Ishikawa (cell line): ENCODE data around the gene CLTRN.

ENCODE experiments used
- CEBPB ChIP-seq: IDR thresholded peaks from 2 replicates; pipeline ENCODE4 v1.6.1; 2012
- CREB1 ChIP-seq: IDR thresholded peaks from 2 replicates; pipeline ENCODE4 v1.6.1; 2012; ENCODE audit warnings: low read depth
- EGR1 ChIP-seq: IDR thresholded peaks from 2 replicates; pipeline ENCODE4 v1.6.1; 2012
- EP300 ChIP-seq: IDR thresholded peaks from 2 replicates; pipeline ENCODE4 v1.6.1; 2012; ENCODE audit warnings: borderline replicate concordance
- FOXM1 ChIP-seq: IDR thresholded peaks from 2 replicates; pipeline ENCODE4 v1.6.1; 2012; ENCODE audit warnings: low read depth, borderline replicate concordance
- MAX ChIP-seq: IDR thresholded peaks from 2 replicates; pipeline ENCODE4 v1.6.1; 2012
- NFIC ChIP-seq: IDR thresholded peaks from 2 replicates; pipeline ENCODE4 v1.6.1; 2012
- RAD21 ChIP-seq: IDR thresholded peaks from 2 replicates; pipeline ENCODE4 v1.6.1; 2012; ENCODE audit warnings: low read depth
- TAF1 ChIP-seq: IDR thresholded peaks from 2 replicates; pipeline ENCODE4 v1.6.1; 2012; ENCODE audit warnings: low read depth, mild to moderate bottlenecking
- TCF12 ChIP-seq: IDR thresholded peaks from 2 replicates; pipeline ENCODE4 v1.6.1; 2012; ENCODE audit warnings: low read depth
- TEAD4 ChIP-seq: IDR thresholded peaks from 2 replicates; pipeline ENCODE4 v1.6.1; 2012
- USF1 ChIP-seq: IDR thresholded peaks from 2 replicates; pipeline ENCODE4 v1.6.1; 2012
- YY1 ChIP-seq: IDR thresholded peaks from 2 replicates; pipeline ENCODE4 v1.6.1; 2012; ENCODE audit warnings: low read depth
- ZBTB7A ChIP-seq: IDR thresholded peaks from 2 replicates; pipeline ENCODE4 v1.6.1; 2012; ENCODE audit warnings: low read depth
- TF ChIP-seq, protein P1 (sequence below): IDR thresholded peaks from 2 replicates; pipeline ENCODE4 v1.6.1; 2012; ENCODE audit warnings: low read depth, mild to moderate bottlenecking

CLTRN gene

DNA sequence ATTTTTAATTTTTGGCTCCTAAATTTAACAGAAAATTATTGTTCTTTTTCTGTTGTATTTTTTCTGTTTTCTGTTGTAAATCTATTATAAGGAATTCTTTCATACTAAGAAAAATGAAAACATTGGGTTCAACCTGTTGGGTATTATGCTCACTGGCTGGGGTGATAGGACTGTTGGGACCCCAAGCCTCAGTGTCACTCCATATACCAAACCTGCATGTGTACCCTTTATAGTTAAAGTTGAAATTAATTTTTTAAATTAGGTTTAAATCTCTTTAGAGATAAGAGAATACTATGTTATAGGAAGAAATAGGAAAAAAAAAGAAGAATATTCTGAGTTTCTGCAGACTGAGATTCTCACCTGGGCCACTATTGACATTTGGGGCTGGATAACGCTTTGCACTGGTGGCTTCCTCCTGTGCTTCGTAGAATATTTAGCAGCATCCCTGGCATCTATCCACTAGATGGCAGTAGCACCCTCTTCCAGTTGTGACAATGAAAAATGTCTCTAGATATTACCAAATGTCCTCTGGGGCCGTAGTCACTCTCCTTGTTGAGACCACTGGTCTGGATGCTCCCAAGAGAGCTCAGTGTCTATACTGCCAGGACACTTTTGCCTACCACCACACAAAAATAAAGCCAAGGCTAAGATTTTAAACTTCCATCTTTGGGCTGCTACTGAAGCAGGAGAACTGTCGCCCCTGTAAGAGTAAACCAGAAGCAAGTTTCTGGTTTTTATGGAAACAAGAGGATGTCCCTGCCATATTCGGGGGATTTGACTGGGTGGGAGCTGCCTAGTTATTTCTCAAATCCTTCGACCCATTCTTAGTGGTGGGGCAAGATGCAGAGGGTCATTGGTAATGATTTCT is 22.4 kb upstream of the CLTRN start:
- peak; percentile 39 for TF ChIP-seq RAD21
- TF ChIP-seq CREB1, result no peak
- TF ChIP-seq MAX, result no peak

GRCh38 chrX:15683193-15683592 is 18.6 kb upstream of the CLTRN start:
- TF ChIP-seq RAD21, result no peak
- no peak for TF ChIP-seq TEAD4
- TF ChIP-seq TCF12, result no peak
- TF ChIP-seq TAF1, result no peak
- TF ChIP-seq YY1, result no peak
- TF ChIP-seq EGR1, result no peak
- no peak for TF ChIP-seq USF1
- TF ChIP-seq, protein P1, sequence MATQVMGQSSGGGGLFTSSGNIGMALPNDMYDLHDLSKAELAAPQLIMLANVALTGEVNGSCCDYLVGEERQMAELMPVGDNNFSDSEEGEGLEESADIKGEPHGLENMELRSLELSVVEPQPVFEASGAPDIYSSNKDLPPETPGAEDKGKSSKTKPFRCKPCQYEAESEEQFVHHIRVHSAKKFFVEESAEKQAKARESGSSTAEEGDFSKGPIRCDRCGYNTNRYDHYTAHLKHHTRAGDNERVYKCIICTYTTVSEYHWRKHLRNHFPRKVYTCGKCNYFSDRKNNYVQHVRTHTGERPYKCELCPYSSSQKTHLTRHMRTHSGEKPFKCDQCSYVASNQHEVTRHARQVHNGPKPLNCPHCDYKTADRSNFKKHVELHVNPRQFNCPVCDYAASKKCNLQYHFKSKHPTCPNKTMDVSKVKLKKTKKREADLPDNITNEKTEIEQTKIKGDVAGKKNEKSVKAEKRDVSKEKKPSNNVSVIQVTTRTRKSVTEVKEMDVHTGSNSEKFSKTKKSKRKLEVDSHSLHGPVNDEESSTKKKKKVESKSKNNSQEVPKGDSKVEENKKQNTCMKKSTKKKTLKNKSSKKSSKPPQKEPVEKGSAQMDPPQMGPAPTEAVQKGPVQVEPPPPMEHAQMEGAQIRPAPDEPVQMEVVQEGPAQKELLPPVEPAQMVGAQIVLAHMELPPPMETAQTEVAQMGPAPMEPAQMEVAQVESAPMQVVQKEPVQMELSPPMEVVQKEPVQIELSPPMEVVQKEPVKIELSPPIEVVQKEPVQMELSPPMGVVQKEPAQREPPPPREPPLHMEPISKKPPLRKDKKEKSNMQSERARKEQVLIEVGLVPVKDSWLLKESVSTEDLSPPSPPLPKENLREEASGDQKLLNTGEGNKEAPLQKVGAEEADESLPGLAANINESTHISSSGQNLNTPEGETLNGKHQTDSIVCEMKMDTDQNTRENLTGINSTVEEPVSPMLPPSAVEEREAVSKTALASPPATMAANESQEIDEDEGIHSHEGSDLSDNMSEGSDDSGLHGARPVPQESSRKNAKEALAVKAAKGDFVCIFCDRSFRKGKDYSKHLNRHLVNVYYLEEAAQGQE, result no peak
- TF ChIP-seq NFIC, result no peak
- TF ChIP-seq EP300, result no peak
- no peak for TF ChIP-seq FOXM1
- TF ChIP-seq CEBPB, result no peak
- no peak for TF ChIP-seq MAX
- TF ChIP-seq CREB1, result no peak

DNA sequence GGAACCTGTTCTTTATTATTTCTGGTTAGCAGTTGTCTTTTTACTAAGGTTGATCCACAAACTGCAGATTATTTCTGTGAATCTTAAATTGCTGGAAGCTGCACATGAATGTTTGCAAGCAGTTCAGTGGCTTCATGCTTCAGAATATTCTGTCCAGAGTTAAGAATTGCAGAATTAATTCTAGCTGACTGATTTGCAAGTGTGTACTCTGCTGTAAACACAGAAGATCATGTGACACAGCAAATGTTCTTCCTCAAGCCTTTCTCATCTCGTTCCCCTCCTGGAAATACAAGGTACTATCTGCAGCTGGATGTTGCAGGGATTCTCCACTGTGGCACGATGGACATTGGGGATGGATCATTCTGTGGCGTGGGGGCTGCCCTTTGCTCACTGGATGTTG is 16.8 kb upstream of the CLTRN start:
- TF ChIP-seq ZBTB7A (no peak), TAF1 (no peak), USF1 (no peak), CREB1 (no peak), NFIC (no peak), EGR1 (no peak), TCF12 (no peak), YY1 (no peak), TEAD4 (no peak), RAD21 (no peak), FOXM1 (no peak), EP300 (no peak), MAX (no peak), CEBPB (no peak)
- TF ChIP-seq, protein P1, result no peak

DNA sequence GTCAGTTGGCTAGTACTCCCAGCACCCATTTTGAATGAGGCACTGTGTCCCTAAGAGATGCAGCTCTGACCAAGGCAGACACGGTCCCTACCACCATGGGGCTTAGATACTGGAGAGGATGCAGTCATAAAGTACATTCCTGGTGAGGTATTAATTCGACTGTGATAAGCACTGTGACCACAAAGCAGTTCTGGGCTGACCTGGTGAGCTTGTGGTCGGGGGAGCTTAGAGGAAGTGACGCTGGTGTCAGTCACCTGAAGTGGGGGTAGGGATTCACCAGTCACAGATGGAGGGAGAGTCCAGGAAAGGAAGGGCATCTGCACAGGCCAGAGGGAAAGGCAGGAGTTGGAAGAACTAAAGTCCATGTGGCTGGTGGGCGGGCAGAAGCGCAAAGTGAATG is 15.8 kb upstream of the CLTRN start:
- TF ChIP-seq TEAD4 (no peak), TCF12 (no peak)

GRCh38 chrX:15679246-15679645 is 14.6 kb upstream of the CLTRN start:
- TF ChIP-seq FOXM1 (no peak), TCF12 (no peak), ZBTB7A (no peak), YY1 (no peak), CEBPB (no peak), MAX (no peak), USF1 (no peak), CREB1 (no peak), RAD21 (no peak), TEAD4 (no peak)
- TF ChIP-seq, protein P1, result no peak
